Caki2 (cell line): ENCODE measurements around the gene AMZ1. TPM values are rescaled to one million over a fixed set of nuclear protein-coding genes. Genes with fewer than 3 reads are reported as not detected.

Source experiments
- DNase-seq: peaks from one replicate; pipeline ENCODE4 v3.0.0-alpha.2; 2015; ENCODE audit warnings: low read depth
- in situ Hi-C: cut with HindIII; loops from 2 replicates; pipeline ENCODE4 v1.10.0; 2016; ENCODE audit warnings: low sequenced_read_pairs, low pct_unique_long_range_greater_than_20kb, mixed read lengths
- total RNA-seq: library from RNA; depleted of rRNA; stranded (reverse); fragments of >200 nt; shearing (Covaris generic); gene quantifications from 2 replicates; pipeline ENCODE4 v1.2.3, GENCODE V29; 2014; ENCODE audit warnings: low replicate concordance

The AMZ1 gene
- total RNA-seq, 1 experiment from 2014 or later, result not detected

GRCh38 chr7:2649991-2650390 is 38.0 kb upstream of the AMZ1 start:
- no peak for DNase-seq
- in situ Hi-C loops, result no loop called here

- DNase-seq, result no peak
- in situ Hi-C loops, result no loop called here
Measured at GRCh38 chr7:2650451-2650850, 37.6 kb upstream of the AMZ1 start.

- in situ Hi-C loops, result no loop called here
- DNase-seq, result no peak
Measured at GRCh38 chr7:2651336-2651735, 36.7 kb upstream of the AMZ1 start.

GRCh38 chr7:2651847-2652735 is 35.9 kb upstream of the AMZ1 start:
- DNase-seq, result no peak
- in situ Hi-C loops, result no loop called here

- no peak for DNase-seq
- in situ Hi-C loops, result no loop called here
Measured at GRCh38 chr7:2652736-2653060, 35.3 kb upstream of the AMZ1 start.

GRCh38 chr7:2654059-2654458 is 33.9 kb upstream of the AMZ1 start:
- DNase-seq, result no peak
- in situ Hi-C loops, result no loop called here

GRCh38 chr7:2655870-2656614 is 32.0 kb upstream of the AMZ1 start:
- no peak for DNase-seq
- in situ Hi-C loops, result no loop called here

- DNase-seq, result no peak
- in situ Hi-C loops, result no loop called here
Measured at GRCh38 chr7:2657208-2657607, 30.8 kb upstream of the AMZ1 start.

GRCh38 chr7:2657920-2658671 is 29.9 kb upstream of the AMZ1 start:
- DNase-seq, result no peak
- in situ Hi-C loops, result no loop called here

- in situ Hi-C loops, result no loop called here
- no peak for DNase-seq
Measured at GRCh38 chr7:2658941-2659340, 29.1 kb upstream of the AMZ1 start.

GRCh38 chr7:2659556-2660358 is 28.2 kb upstream of the AMZ1 start:
- in situ Hi-C loops, result no loop called here
- DNase-seq, result no peak

GRCh38 chr7:2660359-2661095 is 27.5 kb upstream of the AMZ1 start:
- DNase-seq, result no peak
- in situ Hi-C loops, result no loop called here

GRCh38 chr7:2661096-2661449 is 26.9 kb upstream of the AMZ1 start:
- no peak for DNase-seq
- in situ Hi-C loops, result no loop called here

GRCh38 chr7:2661602-2662272 is 26.3 kb upstream of the AMZ1 start:
- in situ Hi-C loops, result no loop called here
- DNase-seq, result no peak

GRCh38 chr7:2662273-2663120 is 25.5 kb upstream of the AMZ1 start:
- in situ Hi-C loops, result no loop called here
- no peak for DNase-seq

- in situ Hi-C loops, result no loop called here
Measured at GRCh38 chr7:2663121-2663886, 24.7 kb upstream of the AMZ1 start.

More at GRCh38 chr7:2663121-2663886, 24.7 kb upstream of the AMZ1 start:
- DNase-seq, result no peak
